HUDEP-2 (cell line): ENCODE results near the gene MEOX2.

Source experiments
- DNase-seq, 76 experiments: peaks; one replicate each; lab custom pipeline; 2025; ENCODE audit not compliant: unreplicated experiment in 76 of 76; lab: John Stamatoyannopoulos, UW

The MEOX2 gene

DNA sequence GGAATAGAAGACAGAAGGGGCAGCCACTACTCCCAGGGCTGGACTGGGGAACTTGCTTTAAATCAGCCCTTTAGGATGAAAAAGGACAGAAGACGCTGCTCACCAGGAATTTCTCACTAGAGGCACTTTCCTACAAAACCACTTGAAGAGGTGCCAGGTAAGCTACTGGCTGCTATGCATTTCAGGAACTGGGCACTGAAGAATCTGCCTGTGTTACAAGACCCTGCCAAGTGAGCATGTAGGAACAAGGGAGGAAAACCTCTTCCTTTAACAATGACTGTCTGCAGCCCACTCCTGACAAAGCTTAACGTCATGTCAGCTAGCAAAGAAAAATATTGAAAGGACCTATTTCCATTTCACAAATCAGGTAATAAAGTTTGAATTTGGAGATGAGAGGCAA lies 118.8 kb downstream of the MEOX2 start:
- no peak for DNase-seq

DNA sequence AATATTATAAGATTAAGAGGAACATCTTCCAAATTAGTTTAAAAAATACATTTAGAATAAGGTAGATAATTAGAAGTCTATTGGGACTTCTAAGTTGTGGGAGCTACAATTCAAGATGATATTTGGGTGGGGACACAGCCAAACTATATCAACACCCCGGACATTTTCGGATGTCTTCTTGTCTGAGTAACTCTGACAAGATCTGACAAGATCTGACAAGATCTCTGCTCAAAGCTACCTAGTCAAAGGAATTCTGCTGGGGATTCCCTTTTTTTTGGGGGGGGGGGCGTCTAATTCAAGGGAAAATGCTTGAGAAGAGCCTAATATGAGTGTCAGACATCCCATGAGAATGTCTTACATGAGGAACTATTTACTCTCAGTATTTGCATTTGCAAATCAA lies 119.4 kb downstream of the MEOX2 start:
- no peak for DNase-seq

DNA sequence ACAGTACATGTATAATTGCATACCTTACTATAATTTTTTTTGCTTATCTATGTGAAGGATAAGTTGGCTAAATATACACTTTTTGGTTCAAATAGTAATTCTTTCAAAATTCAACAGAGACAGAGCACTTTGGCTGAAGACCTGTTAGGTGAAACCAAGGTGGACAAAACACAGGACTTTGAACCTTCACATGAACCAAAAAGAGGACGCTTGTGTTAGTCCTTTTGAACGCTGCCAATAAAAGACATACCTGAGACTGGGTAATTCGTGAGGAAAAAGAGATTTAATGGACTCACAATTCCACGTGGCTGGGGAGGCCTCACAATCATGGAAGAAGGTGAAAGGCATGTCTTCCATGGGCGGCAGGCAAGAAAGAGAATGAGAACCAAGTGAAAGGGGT lies 120.0 kb downstream of the MEOX2 start:
- DNase-seq, result no peak

DNA sequence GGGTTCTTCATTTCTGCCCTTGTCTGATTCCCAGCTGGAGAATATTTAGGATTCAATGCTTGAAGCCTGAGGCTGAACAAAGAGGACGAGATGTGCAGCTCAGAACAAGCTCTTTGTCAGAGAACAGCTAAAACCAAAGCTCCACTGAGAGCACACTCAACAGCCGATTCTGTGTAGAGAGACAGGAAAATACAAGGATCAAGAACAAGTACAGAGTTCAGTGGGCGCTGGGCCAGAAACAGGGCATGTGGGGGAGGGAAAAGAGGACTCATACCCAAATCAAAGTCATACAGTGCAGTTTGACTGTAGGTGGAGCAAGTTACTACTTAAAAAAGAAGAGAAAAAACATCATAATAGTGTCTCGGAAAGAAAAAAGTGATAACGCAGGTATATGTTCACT lies 124.6 kb downstream of the MEOX2 start, which contains the start of gene AGMO:
Gene AGMO, minus strand, starts transcription at position 181 of the 400 bp plus-strand sequence.
- DNase-seq, result no peak
